ENCODE results near the gene FAP.

GRCh38 chr2:162258169-162258568 is 14.9 kb upstream of the FAP start:
- TF ChIP-seq POLR2AphosphoS5 (IDR thresholded peaks at IDR 0.05; ENCODE audit: low read depth) (no peak), CTCF (IDR thresholded peaks at IDR 0.05; ENCODE audit: insufficient read depth, low read length) (no peak), GABPA (IDR thresholded peaks at IDR 0.05; ENCODE audit: low read depth) (no peak), SPI1 (IDR thresholded peaks at IDR 0.05; ENCODE audit: borderline replicate concordance, low read depth) (no peak)
- TF ChIP-seq, protein P1, sequence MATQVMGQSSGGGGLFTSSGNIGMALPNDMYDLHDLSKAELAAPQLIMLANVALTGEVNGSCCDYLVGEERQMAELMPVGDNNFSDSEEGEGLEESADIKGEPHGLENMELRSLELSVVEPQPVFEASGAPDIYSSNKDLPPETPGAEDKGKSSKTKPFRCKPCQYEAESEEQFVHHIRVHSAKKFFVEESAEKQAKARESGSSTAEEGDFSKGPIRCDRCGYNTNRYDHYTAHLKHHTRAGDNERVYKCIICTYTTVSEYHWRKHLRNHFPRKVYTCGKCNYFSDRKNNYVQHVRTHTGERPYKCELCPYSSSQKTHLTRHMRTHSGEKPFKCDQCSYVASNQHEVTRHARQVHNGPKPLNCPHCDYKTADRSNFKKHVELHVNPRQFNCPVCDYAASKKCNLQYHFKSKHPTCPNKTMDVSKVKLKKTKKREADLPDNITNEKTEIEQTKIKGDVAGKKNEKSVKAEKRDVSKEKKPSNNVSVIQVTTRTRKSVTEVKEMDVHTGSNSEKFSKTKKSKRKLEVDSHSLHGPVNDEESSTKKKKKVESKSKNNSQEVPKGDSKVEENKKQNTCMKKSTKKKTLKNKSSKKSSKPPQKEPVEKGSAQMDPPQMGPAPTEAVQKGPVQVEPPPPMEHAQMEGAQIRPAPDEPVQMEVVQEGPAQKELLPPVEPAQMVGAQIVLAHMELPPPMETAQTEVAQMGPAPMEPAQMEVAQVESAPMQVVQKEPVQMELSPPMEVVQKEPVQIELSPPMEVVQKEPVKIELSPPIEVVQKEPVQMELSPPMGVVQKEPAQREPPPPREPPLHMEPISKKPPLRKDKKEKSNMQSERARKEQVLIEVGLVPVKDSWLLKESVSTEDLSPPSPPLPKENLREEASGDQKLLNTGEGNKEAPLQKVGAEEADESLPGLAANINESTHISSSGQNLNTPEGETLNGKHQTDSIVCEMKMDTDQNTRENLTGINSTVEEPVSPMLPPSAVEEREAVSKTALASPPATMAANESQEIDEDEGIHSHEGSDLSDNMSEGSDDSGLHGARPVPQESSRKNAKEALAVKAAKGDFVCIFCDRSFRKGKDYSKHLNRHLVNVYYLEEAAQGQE (IDR thresholded peaks at IDR 0.05; ENCODE audit: insufficient replicate concordance, low read depth) = no peak

All from HL-60 (cell line).